ENCODE results near the gene PTPRD. TPM values are rescaled to one million over a fixed set of nuclear protein-coding genes. Genes with fewer than 3 reads are reported as not detected.

PTPRD gene
- total RNA-seq, 1 experiment from 2014 or later: 0.02 TPM

DNA sequence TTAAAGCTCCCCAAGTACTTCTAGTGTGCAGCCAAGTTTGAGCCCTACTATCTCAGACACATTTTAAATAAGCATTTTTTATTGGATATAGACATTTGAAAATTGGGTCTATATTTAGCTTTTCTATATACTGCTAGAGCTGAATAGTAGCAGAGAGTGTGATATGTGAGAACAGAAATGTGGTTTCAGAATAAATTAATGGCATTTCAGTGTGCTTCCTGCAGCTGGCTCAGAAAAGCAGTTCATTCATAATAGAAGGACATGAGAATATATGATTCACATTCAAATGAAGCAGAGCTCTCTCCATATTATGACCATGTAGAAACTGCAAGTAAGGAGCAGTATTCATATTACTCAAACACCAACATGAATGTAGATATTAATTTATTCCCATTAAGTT is 464.0 kb downstream of the PTPRD start:
- Histone ChIP-seq H3K9me3 (ENCODE audit: control insufficient read depth in 1 of 2, insufficient read depth in 1 of 2, low read depth in 1 of 2, low read length in 2 of 2) (peaks cover 7 to 17% of the 10 kb centered on the region in 2 experiments; a peak in 3 of 4 replicates), H3K4me1 (ENCODE audit: control insufficient read depth in 1 of 2, insufficient read depth in 2 of 2, low read length in 2 of 2) (no peaks in the 10 kb centered on the region), H3K36me3 (ENCODE audit: control insufficient read depth in 1 of 2, insufficient read depth in 2 of 2, low read length in 2 of 2) (no peaks in the 10 kb centered on the region), H3K9me2 (ENCODE audit: insufficient read depth) (no peaks in the 10 kb centered on the region), H4K20me1 (ENCODE audit: insufficient read depth) (no peaks in the 10 kb centered on the region), H3K9ac (ENCODE audit: low read length) (no peak overlapping the region), H3K27ac (ENCODE audit: low read depth, low read length) (no peak overlapping the region), H3K79me2 (ENCODE audit: insufficient read depth, low read length) (no peaks in the 10 kb centered on the region), H2AFZ (ENCODE audit: low read depth, low read length, poor library complexity, severe bottlenecking) (no peak overlapping the region), H3K4me3 (replicated peaks in 1 of 2; ENCODE audit: low read depth in 1 of 2, low read length in 2 of 2) (no peak overlapping the region), H3K4me2 (ENCODE audit: low read length) (no peak overlapping the region), H3K27me3 (ENCODE audit: insufficient read depth, low read length) (no peaks in the 10 kb centered on the region)
- BruUV-seq (replicated peaks): no TSS peak
- ChIA-PET RAD21 (ENCODE audit: low non-redundant PET in 1 of 2, low total read pairs in 2 of 2, uncharacterized antibody in 2 of 2, unreplicated experiment in 2 of 2) (no interaction called here), CTCF (no interaction called here), POLR2A (no interaction called here)
- TF ChIP-seq CEBPB (IDR thresholded peaks at IDR 0.05; ENCODE audit: low read depth) (no peak), ATF3 (IDR thresholded peaks at IDR 0.05) (no peak), MAX (IDR thresholded peaks at IDR 0.05) (no peak), ZNF274 (IDR thresholded peaks at IDR 0.05; ENCODE audit: low read depth, low read length) (no peak), EZH2phosphoT487 (IDR thresholded peaks at IDR 0.05; ENCODE audit: borderline replicate concordance) (no peak), SP1 (IDR thresholded peaks at IDR 0.05; ENCODE audit: low read depth) (no peak), FOSL1 (IDR thresholded peaks at IDR 0.05; ENCODE audit: low read depth) (no peak), CBX3 (IDR thresholded peaks at IDR 0.05; ENCODE audit: low read depth) (no peak), POLR2AphosphoS5 (IDR thresholded peaks at IDR 0.05; ENCODE audit: low read depth, low read length) (no peak), YY1 (IDR thresholded peaks at IDR 0.05; ENCODE audit: extremely low read depth, insufficient replicate concordance, low read depth, low read length) (no peak), EZH2 (IDR thresholded peaks at IDR 0.05) (no peak), TCF7L2 (IDR thresholded peaks at IDR 0.05; ENCODE audit: borderline replicate concordance, extremely low read depth, insufficient read depth, insufficient read length) (no peak), ZFX (IDR thresholded peaks at IDR 0.05) (no peak), ELF1 (IDR thresholded peaks at IDR 0.05; ENCODE audit: borderline replicate concordance, low read depth) (no peak)
- TF ChIP-seq, protein P1, sequence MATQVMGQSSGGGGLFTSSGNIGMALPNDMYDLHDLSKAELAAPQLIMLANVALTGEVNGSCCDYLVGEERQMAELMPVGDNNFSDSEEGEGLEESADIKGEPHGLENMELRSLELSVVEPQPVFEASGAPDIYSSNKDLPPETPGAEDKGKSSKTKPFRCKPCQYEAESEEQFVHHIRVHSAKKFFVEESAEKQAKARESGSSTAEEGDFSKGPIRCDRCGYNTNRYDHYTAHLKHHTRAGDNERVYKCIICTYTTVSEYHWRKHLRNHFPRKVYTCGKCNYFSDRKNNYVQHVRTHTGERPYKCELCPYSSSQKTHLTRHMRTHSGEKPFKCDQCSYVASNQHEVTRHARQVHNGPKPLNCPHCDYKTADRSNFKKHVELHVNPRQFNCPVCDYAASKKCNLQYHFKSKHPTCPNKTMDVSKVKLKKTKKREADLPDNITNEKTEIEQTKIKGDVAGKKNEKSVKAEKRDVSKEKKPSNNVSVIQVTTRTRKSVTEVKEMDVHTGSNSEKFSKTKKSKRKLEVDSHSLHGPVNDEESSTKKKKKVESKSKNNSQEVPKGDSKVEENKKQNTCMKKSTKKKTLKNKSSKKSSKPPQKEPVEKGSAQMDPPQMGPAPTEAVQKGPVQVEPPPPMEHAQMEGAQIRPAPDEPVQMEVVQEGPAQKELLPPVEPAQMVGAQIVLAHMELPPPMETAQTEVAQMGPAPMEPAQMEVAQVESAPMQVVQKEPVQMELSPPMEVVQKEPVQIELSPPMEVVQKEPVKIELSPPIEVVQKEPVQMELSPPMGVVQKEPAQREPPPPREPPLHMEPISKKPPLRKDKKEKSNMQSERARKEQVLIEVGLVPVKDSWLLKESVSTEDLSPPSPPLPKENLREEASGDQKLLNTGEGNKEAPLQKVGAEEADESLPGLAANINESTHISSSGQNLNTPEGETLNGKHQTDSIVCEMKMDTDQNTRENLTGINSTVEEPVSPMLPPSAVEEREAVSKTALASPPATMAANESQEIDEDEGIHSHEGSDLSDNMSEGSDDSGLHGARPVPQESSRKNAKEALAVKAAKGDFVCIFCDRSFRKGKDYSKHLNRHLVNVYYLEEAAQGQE (IDR thresholded peaks at IDR 0.05; ENCODE audit: low read depth): no peak
- TF ChIP-seq, protein P2, sequence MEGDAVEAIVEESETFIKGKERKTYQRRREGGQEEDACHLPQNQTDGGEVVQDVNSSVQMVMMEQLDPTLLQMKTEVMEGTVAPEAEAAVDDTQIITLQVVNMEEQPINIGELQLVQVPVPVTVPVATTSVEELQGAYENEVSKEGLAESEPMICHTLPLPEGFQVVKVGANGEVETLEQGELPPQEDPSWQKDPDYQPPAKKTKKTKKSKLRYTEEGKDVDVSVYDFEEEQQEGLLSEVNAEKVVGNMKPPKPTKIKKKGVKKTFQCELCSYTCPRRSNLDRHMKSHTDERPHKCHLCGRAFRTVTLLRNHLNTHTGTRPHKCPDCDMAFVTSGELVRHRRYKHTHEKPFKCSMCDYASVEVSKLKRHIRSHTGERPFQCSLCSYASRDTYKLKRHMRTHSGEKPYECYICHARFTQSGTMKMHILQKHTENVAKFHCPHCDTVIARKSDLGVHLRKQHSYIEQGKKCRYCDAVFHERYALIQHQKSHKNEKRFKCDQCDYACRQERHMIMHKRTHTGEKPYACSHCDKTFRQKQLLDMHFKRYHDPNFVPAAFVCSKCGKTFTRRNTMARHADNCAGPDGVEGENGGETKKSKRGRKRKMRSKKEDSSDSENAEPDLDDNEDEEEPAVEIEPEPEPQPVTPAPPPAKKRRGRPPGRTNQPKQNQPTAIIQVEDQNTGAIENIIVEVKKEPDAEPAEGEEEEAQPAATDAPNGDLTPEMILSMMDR (IDR thresholded peaks at IDR 0.05 in 2 of 3, conservative IDR thresholded peaks at IDR 0.05 in 1 of 3; ENCODE audit: borderline replicate concordance in 1 of 3, insufficient read depth in 1 of 3, low read depth in 2 of 3, low read length in 2 of 3): no peak
- DNase-seq (ENCODE audit: low read depth, low spot score) (no peak), ATAC-seq (no peak)
- intact Hi-C loops (cut with micrococcal nuclease): no loop called here
